ENCODE data around the gene RARB. TPM values are rescaled to one million over a fixed set of nuclear protein-coding genes. Genes with fewer than 3 reads are reported as not detected.

RARB gene
- total and polyA plus RNA-seq, 2 experiments from 2014 or later: 0.14 to 0.42 TPM

DNA sequence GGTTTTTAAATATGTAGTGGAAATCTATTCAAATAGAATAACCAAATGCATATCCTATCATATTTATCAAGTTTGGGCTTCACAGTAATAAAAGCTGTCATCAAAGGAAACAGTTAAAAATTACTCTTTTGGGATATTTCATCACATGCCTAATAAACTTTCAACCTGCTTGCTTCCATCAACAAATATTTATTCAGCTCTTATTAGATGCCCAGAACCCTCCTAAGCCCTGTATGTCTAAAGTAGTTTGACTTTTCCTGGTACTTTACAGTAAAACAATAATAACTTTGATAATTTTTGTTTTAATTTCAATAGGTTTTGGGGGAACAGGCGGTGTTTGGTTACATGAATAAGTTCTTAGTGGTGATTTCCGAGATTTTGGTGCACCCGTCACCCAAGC is 37.5 kb upstream of the RARB start:
- Mint-ChIP-seq H3K9me3 (no peaks in the 10 kb centered on the region), H3K27me3 (ENCODE audit: insufficient read depth, low read depth, poor library complexity) (no peaks in the 10 kb centered on the region), H3K27ac (no peak overlapping the region), H3K36me3 (ENCODE audit: low read depth) (no peaks in the 10 kb centered on the region), H3K4me1 (no peaks in the 10 kb centered on the region), H3K4me3 (no peak overlapping the region)
- no peaks in the 10 kb centered on the region for H3K36me3 ChIP-seq (ENCODE audit: insufficient read depth)
- no peak overlapping the region for H3K27ac ChIP-seq (ENCODE audit: low read depth)
- 0 out of 2 replicates have a peak, but pooled peaks cover 4% of the 10 kb centered on the region for H3K9me2 ChIP-seq (ENCODE audit: insufficient read depth)
- no peaks in the 10 kb centered on the region for H3K79me2 ChIP-seq (replicated peaks; ENCODE audit: insufficient read depth)
- ATAC-seq (no peak), DNase-seq (ENCODE audit: low spot score) (no peak)
- H3K4me3 ChIP-seq: no peak overlapping the region
- no peaks in the 10 kb centered on the region for H3K4me1 ChIP-seq (ENCODE audit: insufficient read depth)
- no peak overlapping the region for H3K4me2 ChIP-seq
- H3F3A ChIP-seq (replicated peaks; ENCODE audit: low read depth): no peaks in the 10 kb centered on the region
- no peak overlapping the region for H2AFZ ChIP-seq
- H4K20me1 ChIP-seq (replicated peaks; ENCODE audit: insufficient read depth): no peaks in the 10 kb centered on the region
- TF ChIP-seq EZH2phosphoT487 (IDR thresholded peaks at IDR 0.05; ENCODE audit: unreplicated experiment): no peak
- no peak for TF ChIP-seq ZNF331 (CRISPR knock-in tag; IDR thresholded peaks at IDR 0.05; ENCODE audit: low read depth)
- no peak for TF ChIP-seq ZNF462 (CRISPR knock-in tag; IDR thresholded peaks at IDR 0.05)
- no peak for TF ChIP-seq JUNB (IDR thresholded peaks at IDR 0.05; ENCODE audit: unreplicated experiment)
- TF ChIP-seq NANOG (IDR thresholded peaks at IDR 0.05; ENCODE audit: borderline replicate concordance): no peak
- no peaks in the 10 kb centered on the region for H3K27me3 ChIP-seq (ENCODE audit: insufficient read depth)

DNA sequence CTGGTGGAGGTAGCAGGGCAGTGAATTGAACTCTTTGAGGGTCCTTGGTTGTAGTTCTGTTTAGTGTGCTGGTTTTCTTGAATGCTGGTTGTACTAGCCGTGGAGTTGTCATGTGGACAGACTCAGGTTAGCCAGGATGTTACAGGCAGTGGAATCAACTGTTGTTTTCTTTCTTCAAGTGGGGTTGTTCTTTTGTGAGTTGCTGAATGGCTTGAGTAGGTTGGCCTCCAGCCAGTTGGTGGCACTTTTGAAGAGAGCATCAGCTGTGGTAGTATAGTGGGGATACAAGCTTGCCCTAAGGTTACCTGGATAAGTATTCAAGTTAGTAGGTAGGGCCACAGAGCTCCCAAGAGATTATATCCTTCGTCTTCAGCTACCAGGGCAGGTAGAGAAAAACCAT is 31.8 kb upstream of the RARB start:
- DNase-seq (ENCODE audit: low spot score): no peak
- H3K4me3 Mint-ChIP-seq: no peak overlapping the region
- no peaks in the 10 kb centered on the region; the same call in 2 of the 3 replicates for H3K9me3 Mint-ChIP-seq
- H3K27ac Mint-ChIP-seq: 0 out of 2 replicates have a peak overlapping the region, but pooled peaks have one; percentile 37
- Histone ChIP-seq H3K27me3 (ENCODE audit: insufficient read depth) (no peaks in the 10 kb centered on the region), H3K4me1 (ENCODE audit: insufficient read depth) (no peaks in the 10 kb centered on the region), H3K79me2 (replicated peaks; ENCODE audit: insufficient read depth) (no peaks in the 10 kb centered on the region), H3K27ac (ENCODE audit: low read depth) (no peak overlapping the region), H3K4me2 (no peak overlapping the region), H2AFZ (no peak overlapping the region), H3K9me2 (ENCODE audit: insufficient read depth) (no peaks in the 10 kb centered on the region; the same call in 1 of the 2 replicates), H4K20me1 (replicated peaks; ENCODE audit: insufficient read depth) (no peaks in the 10 kb centered on the region), H3K36me3 (ENCODE audit: insufficient read depth) (no peaks in the 10 kb centered on the region), H3K4me3 (no peak overlapping the region), H3F3A (replicated peaks; ENCODE audit: low read depth) (no peaks in the 10 kb centered on the region)
- no peaks in the 10 kb centered on the region for H3K36me3 Mint-ChIP-seq (ENCODE audit: low read depth)
- H3K27me3 Mint-ChIP-seq (ENCODE audit: insufficient read depth, low read depth, poor library complexity): no peaks in the 10 kb centered on the region
- H3K4me1 Mint-ChIP-seq: peaks cover 4% of the 10 kb centered on the region; the same call in 2 of the 3 replicates
- ATAC-seq: no peak
- TF ChIP-seq JUNB (IDR thresholded peaks at IDR 0.05; ENCODE audit: unreplicated experiment) (no peak), ZNF114 (CRISPR knock-in tag; IDR thresholded peaks at IDR 0.05) (no peak), EZH2 (IDR thresholded peaks at IDR 0.05; ENCODE audit: low read depth, unreplicated experiment) (no peak), POLR2AphosphoS5 (IDR thresholded peaks at IDR 0.05; ENCODE audit: low read depth) (no peak)

All from GM23338 (cell line).